OCI-LY7 (cell line): ENCODE results near the gene EIPR1. TPM values are rescaled to one million over a fixed set of nuclear protein-coding genes. Genes with fewer than 3 reads are reported as not detected.

Source experiments
- BruUV-seq: library from RNA; stranded (reverse); fragments of 400-500 nt; replicated peaks from 2 replicates; lab custom pipeline; 2021; lab: Mats Ljungman, UMichigan
- CTCF ChIA-PET: fragments of 300-600 bp; sonication (Branson Sonifier 250); formaldehyde crosslinking; loops from one replicate; lab custom pipeline; 2022; ENCODE audit warnings: antibody characterized with exemption; ENCODE audit not compliant: unreplicated experiment; lab: Charles Lee
- POLR2A ChIA-PET: fragments of 300-600 bp; sonication (Branson Sonifier 250); formaldehyde crosslinking; loops from one replicate; lab custom pipeline; 2022; ENCODE audit warnings: antibody characterized with exemption; lab: Charles Lee
- DNase-seq: peaks from one replicate; pipeline ENCODE4 v3.0.0-alpha.2; 2015; ENCODE audit warnings: low spot score
- H2AFZ ChIP-seq: fragments of 200-600 bp; sonication (generic), shearing (Covaris generic); 2 replicates; pipeline ENCODE4 v1.6.1; 2014; ENCODE audit warnings: mild to moderate bottlenecking, antibody characterized with exemption, low read length, moderate library complexity
- H3K27ac ChIP-seq: fragments of 200-600 bp; sonication (generic); 2 replicates; pipeline ENCODE4 v1.5.1; 2014; ENCODE audit warnings: mixed run types, low read depth, mild to moderate bottlenecking, moderate library complexity, low read length, inconsistent platforms; ENCODE audit not compliant: poor library complexity, severe bottlenecking
- H3K36me3 ChIP-seq: fragments of 200-600 bp; sonication (generic); 2 replicates; pipeline ENCODE4 v1.6.1; 2014; ENCODE audit warnings: mild to moderate bottlenecking, antibody characterized with exemption, low read length, moderate library complexity, mixed read lengths; ENCODE audit not compliant: insufficient read depth
- H3K4me1 ChIP-seq: fragments of 200-600 bp; sonication (generic); 2 replicates; pipeline ENCODE4 v1.5.1; 2014; ENCODE audit warnings: mild to moderate bottlenecking, low read length; ENCODE audit not compliant: insufficient read depth, poor library complexity, severe bottlenecking
- H3K4me2 ChIP-seq: fragments of 200-600 bp; sonication (generic); 2 replicates; pipeline ENCODE4 v1.6.1; 2014; ENCODE audit warnings: mild to moderate bottlenecking, low read length
- H3K4me3 ChIP-seq: fragments of 200-600 bp; sonication (generic); 2 replicates; pipeline ENCODE4 v1.5.1; 2014; ENCODE audit warnings: mild to moderate bottlenecking, low read depth, low read length; ENCODE audit not compliant: poor library complexity, severe bottlenecking
- H3K79me2 ChIP-seq: fragments of 200-600 bp; sonication (generic); 2 replicates; pipeline ENCODE4 v1.6.1; 2016; ENCODE audit warnings: low read depth, mild to moderate bottlenecking, low read length, moderate library complexity, mixed read lengths; ENCODE audit not compliant: insufficient read depth
- H3K9me2 ChIP-seq: fragments of 200-600 bp; sonication (generic); 2 replicates; pipeline ENCODE4 v1.6.1; 2016; ENCODE audit warnings: mild to moderate bottlenecking, low read length, mixed read lengths; ENCODE audit not compliant: insufficient read depth
- H3K9me3 ChIP-seq: fragments of 200-600 bp; sonication (generic); 2 replicates; pipeline ENCODE4 v1.6.1; 2014; ENCODE audit warnings: mild to moderate bottlenecking, mixed run types, low read length, mixed read lengths
- H4K20me1 ChIP-seq: fragments of 200-600 bp; sonication (generic); 2 replicates; pipeline ENCODE4 v1.6.1; 2014; ENCODE audit warnings: mild to moderate bottlenecking, antibody characterized with exemption, low read length, moderate library complexity, mixed read lengths; ENCODE audit not compliant: insufficient read depth
- EZH2phosphoT487 ChIP-seq: fragments of 200-600 bp; sonication (generic); IDR thresholded peaks from 2 replicates; pipeline ENCODE4 v1.6.1; 2018; ENCODE audit warnings: low read depth, borderline replicate concordance, mild to moderate bottlenecking, mixed run types, antibody characterized with exemption, low read length, moderate library complexity, mixed read lengths
- intact Hi-C: fragments of 100-400 bp; cut with micrococcal nuclease; formaldehyde crosslinking; loops from one replicate; pipeline ENCODE4 v1.10.0; 2022; ENCODE audit not compliant: unreplicated experiment
- total RNA-seq, 2 experiments: library from RNA; depleted of rRNA in 1 of 2; stranded (reverse); fragments of >200 nt in 1 of 2; shearing (Covaris generic) in 1 of 2; gene quantifications; 2 replicates each; pipeline ENCODE4 v1.2.3, GENCODE V29; 2014 to 2022
- TF ChIP-seq, protein P1 (sequence below): fragments of 200-600 bp; sonication (generic); conservative IDR thresholded peaks from 2 replicates; pipeline ENCODE4 v1.5.1; 2014; ENCODE audit warnings: mild to moderate bottlenecking, antibody characterized with exemption, low read length, moderate library complexity, mixed read lengths

Gene EIPR1
- total RNA-seq, 2 experiments from 2014 or later = 60.5 to 61.7 TPM

DNA sequence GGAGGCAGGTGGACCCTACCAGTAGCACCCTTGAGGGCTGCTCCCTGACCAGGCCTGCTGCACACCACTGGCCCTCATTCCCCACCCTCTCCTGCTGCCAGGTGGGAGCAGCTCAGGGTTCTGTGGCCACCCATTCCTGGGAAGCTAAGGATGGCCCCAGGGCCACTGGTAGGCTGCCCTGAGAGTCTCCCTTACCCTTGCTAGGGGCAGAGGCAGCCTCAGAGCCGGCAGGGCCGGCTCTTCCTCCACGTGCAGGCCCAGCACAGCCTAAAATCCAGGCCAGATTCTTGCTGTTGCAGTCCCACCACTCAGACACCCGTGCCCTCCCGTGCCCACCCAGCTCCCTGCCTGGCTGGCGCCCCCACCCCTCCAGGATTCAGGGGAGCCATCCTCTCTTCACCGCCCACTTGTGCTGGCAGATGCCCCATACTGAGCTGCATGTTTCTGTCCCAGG lies 199.0 kb downstream of the EIPR1 start:
- intact Hi-C loops = no loop called here
- ChIA-PET POLR2A (interaction anchor here (0.5 kb wide), 1 partner anchor 81 kb away, joined by 3 read pairs; no protein-coding TSS in a partner anchor), CTCF (interaction anchor here (0.6 to 0.7 kb wide), 2 partner anchors 108 to 298 kb away, joined by 4 to 10 read pairs; no protein-coding TSS in a partner anchor)
- Histone ChIP-seq H3K36me3 (0 out of 2 replicates have a peak, but pooled peaks cover 6% of the 10 kb centered on the region), H4K20me1 (no peaks in the 10 kb centered on the region), H3K4me1 (no peaks in the 10 kb centered on the region), H2AFZ (no peak overlapping the region), H3K4me2 (no peak overlapping the region), H3K79me2 (no peaks in the 10 kb centered on the region), H3K4me3 (no peak overlapping the region), H3K9me2 (no peaks in the 10 kb centered on the region), H3K9me3 (no peaks in the 10 kb centered on the region), H3K27ac (no peak overlapping the region)
- no peak for DNase-seq
- no TSS peak for BruUV-seq
- TF ChIP-seq, protein P1, sequence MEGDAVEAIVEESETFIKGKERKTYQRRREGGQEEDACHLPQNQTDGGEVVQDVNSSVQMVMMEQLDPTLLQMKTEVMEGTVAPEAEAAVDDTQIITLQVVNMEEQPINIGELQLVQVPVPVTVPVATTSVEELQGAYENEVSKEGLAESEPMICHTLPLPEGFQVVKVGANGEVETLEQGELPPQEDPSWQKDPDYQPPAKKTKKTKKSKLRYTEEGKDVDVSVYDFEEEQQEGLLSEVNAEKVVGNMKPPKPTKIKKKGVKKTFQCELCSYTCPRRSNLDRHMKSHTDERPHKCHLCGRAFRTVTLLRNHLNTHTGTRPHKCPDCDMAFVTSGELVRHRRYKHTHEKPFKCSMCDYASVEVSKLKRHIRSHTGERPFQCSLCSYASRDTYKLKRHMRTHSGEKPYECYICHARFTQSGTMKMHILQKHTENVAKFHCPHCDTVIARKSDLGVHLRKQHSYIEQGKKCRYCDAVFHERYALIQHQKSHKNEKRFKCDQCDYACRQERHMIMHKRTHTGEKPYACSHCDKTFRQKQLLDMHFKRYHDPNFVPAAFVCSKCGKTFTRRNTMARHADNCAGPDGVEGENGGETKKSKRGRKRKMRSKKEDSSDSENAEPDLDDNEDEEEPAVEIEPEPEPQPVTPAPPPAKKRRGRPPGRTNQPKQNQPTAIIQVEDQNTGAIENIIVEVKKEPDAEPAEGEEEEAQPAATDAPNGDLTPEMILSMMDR = no peak
- no peak for TF ChIP-seq EZH2phosphoT487

DNA sequence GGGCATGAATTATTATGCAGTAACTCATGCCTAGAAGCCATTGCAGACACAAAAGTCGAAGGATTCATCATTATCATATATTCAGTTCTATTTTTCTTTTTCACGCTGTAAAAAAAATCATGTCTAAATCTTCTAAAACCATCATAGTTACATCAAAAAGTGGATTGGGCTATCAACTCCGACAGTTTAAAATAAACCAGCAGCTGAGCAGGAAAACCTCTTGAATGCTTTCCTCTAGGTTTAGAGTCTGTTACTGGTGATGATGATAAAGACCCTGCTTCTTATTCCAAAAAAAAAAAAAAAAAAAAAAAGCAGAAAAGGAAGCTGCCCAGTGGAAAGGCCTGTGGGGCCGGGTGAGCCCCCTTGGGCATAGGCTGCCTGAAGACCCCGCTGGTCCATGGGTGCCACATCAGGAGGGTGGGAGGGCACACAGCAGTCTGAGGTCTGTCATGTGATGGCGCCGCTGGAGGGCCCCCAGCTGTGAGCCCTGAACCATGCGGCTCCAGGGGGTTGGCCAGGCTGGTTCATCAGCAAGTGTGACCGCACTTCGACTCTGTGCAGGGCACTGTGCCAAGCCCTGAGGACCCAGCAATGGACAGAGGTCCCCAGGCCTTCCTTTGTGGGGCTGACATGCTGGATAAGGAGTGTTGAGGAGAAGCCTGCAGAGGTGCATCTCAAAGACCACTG lies 199.6 kb downstream of the EIPR1 start:
- no TSS peak for BruUV-seq
- no peak for DNase-seq
- ChIA-PET POLR2A (interaction anchor here (0.5 to 0.6 kb wide), 2 partner anchors 23 to 81 kb away, joined by 3 to 8 read pairs; no protein-coding TSS in a partner anchor), CTCF (interaction anchor here (0.6 kb wide), 1 partner anchor 109 kb away, joined by 4 read pairs; no protein-coding TSS in a partner anchor)
- Histone ChIP-seq H3K9me3 (no peaks in the 10 kb centered on the region), H4K20me1 (no peaks in the 10 kb centered on the region), H2AFZ (no peak overlapping the region), H3K4me1 (no peaks in the 10 kb centered on the region), H3K4me3 (no peak overlapping the region), H3K79me2 (no peaks in the 10 kb centered on the region), H3K36me3 (0 out of 2 replicates have a peak, but pooled peaks cover 6% of the 10 kb centered on the region), H3K9me2 (no peaks in the 10 kb centered on the region), H3K27ac (no peak overlapping the region), H3K4me2 (no peak overlapping the region)
- intact Hi-C loops = no loop called here
- TF ChIP-seq, protein P1 = no peak
- TF ChIP-seq EZH2phosphoT487 = no peak

GRCh38 chr2:3176869-3177255 lies 200.8 kb downstream of the EIPR1 start:
- DNase-seq = no peak
- H3K4me2 ChIP-seq = no peak overlapping the region
- no peaks in the 10 kb centered on the region for H3K4me1 ChIP-seq
- no peaks in the 10 kb centered on the region for H3K79me2 ChIP-seq
- no peak overlapping the region for H2AFZ ChIP-seq
- POLR2A ChIA-PET = interaction anchor here (0.5 to 0.6 kb wide), 2 partner anchors 25 to 111 kb away, joined by 3 read pairs; no protein-coding TSS in a partner anchor
- TF ChIP-seq EZH2phosphoT487 = no peak
- TF ChIP-seq, protein P1 = no peak
- no peaks in the 10 kb centered on the region for H3K9me3 ChIP-seq
- H3K4me3 ChIP-seq = no peak overlapping the region
- H3K9me2 ChIP-seq = no peaks in the 10 kb centered on the region
- CTCF ChIA-PET = no interaction called here
- no peak overlapping the region for H3K27ac ChIP-seq
- H3K36me3 ChIP-seq = 0 out of 2 replicates have a peak, but pooled peaks cover 6% of the 10 kb centered on the region
- intact Hi-C loops = no loop called here
- no peaks in the 10 kb centered on the region for H4K20me1 ChIP-seq
- no TSS peak for BruUV-seq
